A673 (cell line): Measurements from ENCODE around the gene CHODL. TPM values are rescaled to one million over a fixed set of nuclear protein-coding genes. Genes with fewer than 3 reads are reported as not detected.

Experiments used
- BruUV-seq: library from RNA; stranded (reverse); fragments of 400-500 nt; replicated peaks from 2 replicates; lab custom pipeline; 2021; lab: Mats Ljungman, UMichigan
- CTCF ChIA-PET: fragments of 300-600 bp; sonication (Branson Sonifier 250); formaldehyde crosslinking; loops from one replicate; lab custom pipeline; 2022; ENCODE audit warnings: antibody characterized with exemption; lab: Charles Lee
- POLR2A ChIA-PET: fragments of 300-600 bp; sonication (Branson Sonifier 250); formaldehyde crosslinking; loops from one replicate; lab custom pipeline; 2022; ENCODE audit warnings: antibody characterized with exemption; ENCODE audit not compliant: low non-redundant PET; lab: Charles Lee
- DNase-seq: peaks from one replicate; pipeline ENCODE4 v3.0.0-alpha.2; 2015; ENCODE audit warnings: low spot score
- H3K27ac ChIP-seq: fragments of 200-600 bp; sonication (generic); 2 replicates; pipeline ENCODE4 v1.5.1; 2016; ENCODE audit warnings: mixed run types, low read depth, mild to moderate bottlenecking, mixed read lengths, antibody characterized with exemption, low read length; ENCODE audit not compliant: poor library complexity, severe bottlenecking
- H3K27me3 ChIP-seq: fragments of 200-600 bp; sonication (generic); replicated peaks from 2 replicates; pipeline ENCODE4 v1.6.1; 2017; ENCODE audit warnings: mixed run types, low read depth, mild to moderate bottlenecking, mixed read lengths, antibody characterized with exemption, low read length; ENCODE audit not compliant: insufficient read depth, poor library complexity
- H3K36me3 ChIP-seq: fragments of 200-600 bp; sonication (generic); 2 replicates; pipeline ENCODE4 v1.6.1; 2016; ENCODE audit warnings: mixed run types, mild to moderate bottlenecking, mixed read lengths, antibody characterized with exemption, low read length; ENCODE audit not compliant: insufficient read depth, poor library complexity, severe bottlenecking
- H3K4me1 ChIP-seq: fragments of 200-600 bp; sonication (generic); 2 replicates; pipeline ENCODE4 v1.6.1; 2017; ENCODE audit warnings: mixed run types, mild to moderate bottlenecking, mixed read lengths, antibody characterized with exemption, low read length; ENCODE audit not compliant: insufficient read depth, poor library complexity, severe bottlenecking
- H3K4me3 ChIP-seq: fragments of 200-600 bp; sonication (generic); 2 replicates; pipeline ENCODE4 v1.5.1; 2016; ENCODE audit warnings: low read depth, mixed run types, mild to moderate bottlenecking, mixed read lengths, low read length; ENCODE audit not compliant: poor library complexity, severe bottlenecking
- H3K9me3 ChIP-seq: fragments of 200-600 bp; sonication (generic); 2 replicates; pipeline ENCODE4 v1.6.1; 2016; ENCODE audit warnings: mixed run types, low read depth, mild to moderate bottlenecking, mixed read lengths, antibody characterized with exemption, low read length; ENCODE audit not compliant: poor library complexity, severe bottlenecking
- CTCF ChIP-seq: fragments of 300-800, 200-600 bp; sonication (generic); conservative IDR thresholded peaks from 2 replicates; pipeline ENCODE4 v1.5.1; 2017; ENCODE audit warnings: low read depth, mild to moderate bottlenecking, antibody characterized with exemption, low read length, moderate library complexity, mixed read lengths
- EZH2 ChIP-seq: fragments of 200-600 bp; sonication (generic); IDR thresholded peaks from 2 replicates; pipeline ENCODE4 v1.6.1; 2017; ENCODE audit warnings: borderline replicate concordance, low read depth, mild to moderate bottlenecking, mixed read lengths, antibody characterized with exemption, low read length; ENCODE audit not compliant: poor library complexity, severe bottlenecking
- intact Hi-C: fragments of 100-400 bp; cut with micrococcal nuclease; formaldehyde crosslinking; loops from one replicate; pipeline ENCODE4 v1.10.0; 2022; ENCODE audit not compliant: unreplicated experiment
- total RNA-seq: library from RNA; stranded (reverse); gene quantifications from 2 replicates; pipeline ENCODE4 v1.2.3, GENCODE V29; 2021

CHODL gene
- total RNA-seq, 1 experiment from 2014 or later: 0.19 TPM

GRCh38 chr21:18252680-18253079 is 8.0 kb downstream of the CHODL start:
- Histone ChIP-seq H3K27me3 (no peaks in the 10 kb centered on the region), H3K4me1 (no peaks in the 10 kb centered on the region), H3K9me3 (no peaks in the 10 kb centered on the region), H3K4me3 (no peak overlapping the region), H3K36me3 (no peaks in the 10 kb centered on the region), H3K27ac (no peak overlapping the region)
- ChIA-PET CTCF (no interaction called here), POLR2A (no interaction called here)
- no peak for DNase-seq
- intact Hi-C loops: no loop called here
- BruUV-seq: no TSS peak
- no peak for TF ChIP-seq CTCF
- no peak for TF ChIP-seq EZH2

- POLR2A ChIA-PET: no interaction called here
- H3K9me3 ChIP-seq: no peaks in the 10 kb centered on the region
- H3K4me1 ChIP-seq: no peaks in the 10 kb centered on the region
- intact Hi-C loops: no loop called here
- H3K27me3 ChIP-seq: no peaks in the 10 kb centered on the region
- no peaks in the 10 kb centered on the region for H3K36me3 ChIP-seq
- TF ChIP-seq EZH2: no peak
- TF ChIP-seq CTCF: no peak
- CTCF ChIA-PET: no interaction called here
- BruUV-seq: no TSS peak
- H3K4me3 ChIP-seq: no peak overlapping the region
- DNase-seq: no peak
- no peak overlapping the region for H3K27ac ChIP-seq
These were observed 8.6 kb downstream of the CHODL start for GRCh38 chr21:18253221-18253620.

GRCh38 chr21:18253799-18254198 is 9.2 kb downstream of the CHODL start:
- no peaks in the 10 kb centered on the region for H3K36me3 ChIP-seq
- intact Hi-C loops: no loop called here
- TF ChIP-seq EZH2: no peak
- TF ChIP-seq CTCF: no peak
- BruUV-seq: no TSS peak
- H3K4me3 ChIP-seq: no peak overlapping the region
- ChIA-PET POLR2A (no interaction called here), CTCF (no interaction called here)
- no peaks in the 10 kb centered on the region for H3K9me3 ChIP-seq
- no peaks in the 10 kb centered on the region for H3K4me1 ChIP-seq
- no peak overlapping the region for H3K27ac ChIP-seq
- DNase-seq: no peak
- no peaks in the 10 kb centered on the region for H3K27me3 ChIP-seq
